Measurements from ENCODE around the gene DYNLT2. TPM values are rescaled to one million over a fixed set of nuclear protein-coding genes. Genes with fewer than 3 reads are reported as not detected.

The DYNLT2 gene
- total RNA-seq, 3 donors from 2014 or later = 1.9 to 2.6 (median 2.3) TPM

DNA sequence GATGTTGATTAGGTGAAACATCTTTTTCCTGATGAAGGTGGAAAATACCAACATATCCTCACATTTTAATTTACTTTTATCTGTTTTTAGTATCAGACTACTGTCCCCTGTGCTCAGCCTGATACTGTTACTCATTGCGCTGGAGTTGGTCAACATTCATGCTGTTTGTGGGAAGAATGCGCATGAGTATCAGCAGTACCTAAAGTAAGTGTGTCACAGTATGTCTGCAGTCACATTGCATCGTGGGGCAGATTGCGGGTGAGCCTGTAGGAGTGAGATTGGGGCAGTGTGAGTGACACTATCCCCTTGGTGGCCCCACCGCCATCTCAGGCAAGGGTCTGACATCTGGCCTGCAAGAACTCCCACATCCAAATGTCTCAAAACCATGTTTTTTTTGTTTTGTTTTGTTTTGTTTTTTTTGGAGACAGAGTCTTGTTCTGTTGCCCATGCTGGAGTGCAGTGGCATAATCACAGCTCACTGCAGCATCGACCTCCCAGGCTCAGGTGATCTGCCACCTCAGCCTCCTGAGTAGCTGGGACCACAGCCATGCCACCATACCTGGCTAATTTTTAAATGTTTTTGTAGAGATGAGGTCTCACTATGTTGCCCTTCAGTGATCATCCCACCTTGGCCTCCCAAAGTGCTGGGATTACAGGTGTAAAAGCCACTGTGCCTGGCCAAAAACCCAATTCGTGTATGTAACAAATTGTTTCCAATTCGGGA is 27.9 kb upstream of the DYNLT2 start:
- Histone ChIP-seq H3K4me3 (no peak overlapping the region), H3K27ac (no peak overlapping the region), H3K4me1 (no peaks in the 10 kb centered on the region), H3K36me3 (peaks cover 4% of the 10 kb centered on the region), H3K27me3 (no peaks in the 10 kb centered on the region), H3K9me3 (no peaks in the 10 kb centered on the region)
- TF ChIP-seq POLR2A (IDR thresholded peaks at IDR 0.05) = no peak
- no peak for TF ChIP-seq POLR2AphosphoS5 (IDR thresholded peaks at IDR 0.05)
- TF ChIP-seq, protein P1, sequence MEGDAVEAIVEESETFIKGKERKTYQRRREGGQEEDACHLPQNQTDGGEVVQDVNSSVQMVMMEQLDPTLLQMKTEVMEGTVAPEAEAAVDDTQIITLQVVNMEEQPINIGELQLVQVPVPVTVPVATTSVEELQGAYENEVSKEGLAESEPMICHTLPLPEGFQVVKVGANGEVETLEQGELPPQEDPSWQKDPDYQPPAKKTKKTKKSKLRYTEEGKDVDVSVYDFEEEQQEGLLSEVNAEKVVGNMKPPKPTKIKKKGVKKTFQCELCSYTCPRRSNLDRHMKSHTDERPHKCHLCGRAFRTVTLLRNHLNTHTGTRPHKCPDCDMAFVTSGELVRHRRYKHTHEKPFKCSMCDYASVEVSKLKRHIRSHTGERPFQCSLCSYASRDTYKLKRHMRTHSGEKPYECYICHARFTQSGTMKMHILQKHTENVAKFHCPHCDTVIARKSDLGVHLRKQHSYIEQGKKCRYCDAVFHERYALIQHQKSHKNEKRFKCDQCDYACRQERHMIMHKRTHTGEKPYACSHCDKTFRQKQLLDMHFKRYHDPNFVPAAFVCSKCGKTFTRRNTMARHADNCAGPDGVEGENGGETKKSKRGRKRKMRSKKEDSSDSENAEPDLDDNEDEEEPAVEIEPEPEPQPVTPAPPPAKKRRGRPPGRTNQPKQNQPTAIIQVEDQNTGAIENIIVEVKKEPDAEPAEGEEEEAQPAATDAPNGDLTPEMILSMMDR (IDR thresholded peaks at IDR 0.05) = no peak
- intact Hi-C loops (cut with DNase I; ENCODE audit: low total_unique reads) = no loop called here
- no peak for DNase-seq (ENCODE audit: low spot score in 2 of 2)

DNA sequence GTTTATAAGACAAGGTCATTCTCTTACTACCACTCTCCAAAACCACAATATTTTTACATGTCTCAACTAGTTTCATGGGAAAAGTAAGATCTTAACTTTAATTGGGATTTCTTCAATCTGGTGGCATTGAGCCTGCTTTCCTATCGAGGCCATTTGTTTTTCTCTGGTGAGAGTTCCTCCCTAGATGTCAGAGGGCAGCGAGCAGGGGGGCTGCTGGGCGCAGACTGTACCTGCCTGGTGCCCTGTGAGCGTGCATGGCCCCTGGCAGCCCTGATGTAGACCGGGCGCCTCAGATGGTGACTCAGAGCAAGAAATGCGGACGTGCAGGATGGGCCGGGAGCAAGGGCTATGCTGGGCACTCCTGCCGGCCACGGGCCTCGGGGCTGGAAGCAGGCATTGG is 27.3 kb upstream of the DYNLT2 start:
- H3K27ac ChIP-seq = no peak overlapping the region
- no peaks in the 10 kb centered on the region for H3K27me3 ChIP-seq
- H3K9me3 ChIP-seq = no peaks in the 10 kb centered on the region
- no peaks in the 10 kb centered on the region for H3K4me1 ChIP-seq
- H3K4me3 ChIP-seq = no peak overlapping the region
- TF ChIP-seq POLR2AphosphoS5 (IDR thresholded peaks at IDR 0.05) (no peak), POLR2A (IDR thresholded peaks at IDR 0.05) (no peak)
- TF ChIP-seq, protein P1 (IDR thresholded peaks at IDR 0.05) = no peak
- peaks cover 4% of the 10 kb centered on the region for H3K36me3 ChIP-seq
- intact Hi-C loops (cut with DNase I; ENCODE audit: low total_unique reads) = no loop called here
- no peak for DNase-seq (ENCODE audit: low spot score in 2 of 2)

DNA sequence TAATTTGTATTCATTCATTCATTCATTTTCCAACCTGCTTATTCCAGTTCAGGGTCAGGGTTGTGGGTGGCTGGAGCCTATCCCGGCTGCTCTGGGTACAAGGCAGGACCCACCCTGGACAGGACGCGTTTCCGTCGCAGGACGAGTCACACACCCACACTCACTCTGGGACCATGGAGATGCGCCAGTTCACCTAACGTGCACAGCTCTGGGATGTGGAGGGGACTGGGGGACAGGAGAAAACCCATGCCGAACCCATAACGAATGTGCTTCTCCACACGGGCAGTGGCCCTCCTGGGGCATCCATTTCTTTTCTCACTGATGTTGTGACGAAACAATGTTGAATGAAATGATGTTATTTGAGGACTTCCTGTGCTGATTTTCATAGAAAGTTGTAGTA is 26.5 kb upstream of the DYNLT2 start:
- H3K4me1 ChIP-seq = no peaks in the 10 kb centered on the region
- no peaks in the 10 kb centered on the region for H3K27me3 ChIP-seq
- H3K36me3 ChIP-seq = peaks cover 4% of the 10 kb centered on the region
- H3K27ac ChIP-seq = no peak overlapping the region
- intact Hi-C loops (cut with DNase I; ENCODE audit: low total_unique reads) = no loop called here
- H3K4me3 ChIP-seq = no peak overlapping the region
- TF ChIP-seq, protein P1 (IDR thresholded peaks at IDR 0.05) = no peak
- TF ChIP-seq POLR2A (IDR thresholded peaks at IDR 0.05) (no peak), POLR2AphosphoS5 (IDR thresholded peaks at IDR 0.05) (no peak)
- H3K9me3 ChIP-seq = no peaks in the 10 kb centered on the region
- DNase-seq (ENCODE audit: low spot score in 2 of 2) = no peak

GRCh38 chr6:169776379-169776778 is 25.0 kb upstream of the DYNLT2 start:
- no peak overlapping the region for H3K4me3 ChIP-seq
- TF ChIP-seq, protein P1 (IDR thresholded peaks at IDR 0.05) = no peak
- no peak for TF ChIP-seq POLR2A (IDR thresholded peaks at IDR 0.05)
- TF ChIP-seq POLR2AphosphoS5 (IDR thresholded peaks at IDR 0.05) = no peak
- no peaks in the 10 kb centered on the region for H3K4me1 ChIP-seq
- H3K27me3 ChIP-seq = no peaks in the 10 kb centered on the region
- H3K9me3 ChIP-seq = no peaks in the 10 kb centered on the region
- H3K36me3 ChIP-seq = peaks cover 4% of the 10 kb centered on the region
- no peak overlapping the region for H3K27ac ChIP-seq
- intact Hi-C loops (cut with DNase I; ENCODE audit: low total_unique reads) = no loop called here
- DNase-seq (ENCODE audit: low spot score in 2 of 2) = no peak

- no peak overlapping the region for H3K4me3 ChIP-seq
- H3K9me3 ChIP-seq = no peaks in the 10 kb centered on the region
- TF ChIP-seq POLR2A (IDR thresholded peaks at IDR 0.05) (no peak), POLR2AphosphoS5 (IDR thresholded peaks at IDR 0.05) (no peak)
- TF ChIP-seq, protein P1 (IDR thresholded peaks at IDR 0.05) = no peak
- no peak overlapping the region for H3K27ac ChIP-seq
- H3K4me1 ChIP-seq = no peaks in the 10 kb centered on the region
- intact Hi-C loops (cut with DNase I; ENCODE audit: low total_unique reads) = no loop called here
- no peak for DNase-seq (ENCODE audit: low spot score in 2 of 2)
- H3K27me3 ChIP-seq = no peaks in the 10 kb centered on the region
- peaks cover 4% of the 10 kb centered on the region for H3K36me3 ChIP-seq
Observed at GRCh38 chr6:169775321-169775720, 23.9 kb upstream of the DYNLT2 start.
